Thoracic aorta (tissue), 2 donors: ENCODE data around the gene KRTAP2-1. TPM values are rescaled to one million over a fixed set of nuclear protein-coding genes. Genes with fewer than 3 reads are reported as not detected.

Experiments used
- ATAC-seq: fragments of 150-250 bp; one replicate; pipeline ENCODE4 v1.8.0; 2017; ENCODE audit warnings: low read depth; ENCODE audit not compliant: insufficient number of reproducible peaks, low FRiP score
- DNase-seq: peaks from one replicate; pipeline ENCODE4 v3.0.0-alpha.2; 2020; ENCODE audit warnings: low spot score
- H3K27ac ChIP-seq, 2 donors: fragments of 200-600 bp; sonication (generic); 1 replicate in 1 of 2; 2 replicates in 1 of 2; pipeline ENCODE4 v1.5.1; 2016; ENCODE audit warnings: mild to moderate bottlenecking in 2 of 2, moderate library complexity in 2 of 2
- H3K27me3 ChIP-seq: fragments of 200-600 bp; sonication (generic); replicated peaks from 2 replicates; pipeline ENCODE4 v1.6.0; 2016; ENCODE audit warnings: mild to moderate bottlenecking; ENCODE audit not compliant: insufficient read depth
- H3K36me3 ChIP-seq: fragments of 200-600 bp; sonication (generic); one replicate; pipeline ENCODE4 v1.5.1; 2016
- H3K4me1 ChIP-seq, 2 donors: fragments of 200-600 bp; sonication (generic); 1 replicate in 1 of 2; 2 replicates in 1 of 2; pipeline versions ENCODE4 v1.5.1 to v1.6.0; 2016; ENCODE audit warnings: low read depth in 2 of 2, mild to moderate bottlenecking in 1 of 2; ENCODE audit not compliant: control insufficient read depth in 1 of 2
- H3K4me3 ChIP-seq: fragments of 200-600 bp; sonication (generic); 2 replicates; pipeline ENCODE4 v1.5.1; 2016; ENCODE audit warnings: mild to moderate bottlenecking
- H3K9me3 ChIP-seq: fragments of 200-600 bp; sonication (generic); 2 replicates; pipeline ENCODE4 v1.5.1; 2016
- CTCF ChIP-seq: fragments of 200-600 bp; sonication (generic); IDR thresholded peaks from one replicate; pipeline ENCODE4 v1.5.1; 2019; ENCODE audit warnings: antibody characterized with exemption
- total RNA-seq, 2 donors: library from RNA; depleted of rRNA; stranded (reverse); fragments of >200 nt; gene quantifications; one replicate each; pipeline versions ENCODE4 v1.1.0 to v1.2.3, GENCODE V29; 2016

The KRTAP2-1 gene
- total RNA-seq, 2 donors from 2014 or later, result not detected

- no peak overlapping the region for H3K27ac ChIP-seq
- no peaks in the 10 kb centered on the region for H3K9me3 ChIP-seq
- no peaks in the 10 kb centered on the region for H3K27me3 ChIP-seq
- H3K4me1 ChIP-seq, result no peaks in the 10 kb centered on the region
- no peak for TF ChIP-seq CTCF
- DNase-seq, result no peak
- ATAC-seq, result no peak
- H3K4me3 ChIP-seq, result no peak overlapping the region
- no peaks in the 10 kb centered on the region for H3K36me3 ChIP-seq
These were observed 34.6 kb downstream of the KRTAP2-1 start for GRCh38 chr17:41012326-41013120.

GRCh38 chr17:41010441-41010840 is 36.7 kb downstream of the KRTAP2-1 start:
- Histone ChIP-seq H3K36me3 (no peaks in the 10 kb centered on the region), H3K9me3 (no peaks in the 10 kb centered on the region), H3K27ac (no peak overlapping the region), H3K4me3 (no peak overlapping the region), H3K4me1 (no peaks in the 10 kb centered on the region), H3K27me3 (no peaks in the 10 kb centered on the region)
- no peak for TF ChIP-seq CTCF
- ATAC-seq, result no peak
- no peak for DNase-seq

GRCh38 chr17:41009936-41010335 is 37.2 kb downstream of the KRTAP2-1 start:
- H3K4me3 ChIP-seq, result no peak overlapping the region
- no peaks in the 10 kb centered on the region for H3K4me1 ChIP-seq
- H3K9me3 ChIP-seq, result no peaks in the 10 kb centered on the region
- no peak overlapping the region for H3K27ac ChIP-seq
- no peaks in the 10 kb centered on the region for H3K27me3 ChIP-seq
- no peak for ATAC-seq
- H3K36me3 ChIP-seq, result no peaks in the 10 kb centered on the region
- TF ChIP-seq CTCF, result no peak
- DNase-seq, result no peak

GRCh38 chr17:41009301-41009760 is 37.8 kb downstream of the KRTAP2-1 start:
- Histone ChIP-seq H3K36me3 (no peaks in the 10 kb centered on the region), H3K27ac (no peak overlapping the region), H3K4me3 (no peak overlapping the region), H3K27me3 (no peaks in the 10 kb centered on the region), H3K9me3 (no peaks in the 10 kb centered on the region), H3K4me1 (no peaks in the 10 kb centered on the region)
- no peak for ATAC-seq
- no peak for TF ChIP-seq CTCF
- no peak for DNase-seq

- DNase-seq (no peak), ATAC-seq (no peak)
- Histone ChIP-seq H3K9me3 (no peaks in the 10 kb centered on the region), H3K27ac (no peak within 1 kb of the TSS), H3K4me3 (no peak within 1 kb of the TSS), H3K27me3 (no peaks in the 10 kb centered on the region), H3K4me1 (no peaks in the 10 kb centered on the region), H3K36me3 (no peaks in the 10 kb centered on the region)
- TF ChIP-seq CTCF, result no peak
These were observed 38.3 kb downstream of the KRTAP2-1 start, which contains the start of gene KRTAP3-1 for GRCh38 chr17:41008811-41009210. KRTAP3-1 (minus strand) TSS chr17:41009128; CDS start chr17:41009074, 54 bp downstream.
